ENCODE data around the gene EDNRA. TPM values are rescaled to one million over a fixed set of nuclear protein-coding genes. Genes with fewer than 3 reads are reported as not detected.

The EDNRA gene
- total RNA-seq, 2 experiments from 2014 or later: not detected

GRCh38 chr4:147594107-147594506 is 113.2 kb downstream of the EDNRA start:
- POLR2A ChIA-PET: no interaction called here
- Mint-ChIP-seq H3K27me3 (no peaks in the 10 kb centered on the region), H3K27ac (no peak overlapping the region), H3K9me3 (ENCODE audit: low read depth) (no peaks in the 10 kb centered on the region), H3K4me1 (no peaks in the 10 kb centered on the region), H3K4me3 (no peak overlapping the region), H3K36me3 (ENCODE audit: low read depth) (no peaks in the 10 kb centered on the region)
- intact Hi-C loops (cut with DNase I, micrococcal nuclease): no loop called here
- CTCF ChIA-PET: interaction anchor here (0.5 to 4.2 kb wide), 2 partner anchors 272 to 525 kb away, joined by 3 to 21 read pairs; no protein-coding TSS in a partner anchor
- DNase-seq (peak; percentile 6), ATAC-seq (no peak)

Other genes starting within 250 kb of the EDNRA start
- gene TMEM184C, start 136.3 kb downstream of the EDNRA start, total RNA-seq: 10 to 100 TPM; 11.7 to 15.3 TPM
- 1 to 10 TPM; 6.2 to 7.5 TPM for gene PRMT9, start 203.1 kb downstream of the EDNRA start, total RNA-seq

All from activated CD4-positive, alpha-beta T cell treated with anti-CD3 and anti-CD28 coated beads for 36 hours (primary cell).